Suprapubic skin (tissue), 4 donors: ENCODE data around the gene MARK3. TPM values are rescaled to one million over a fixed set of nuclear protein-coding genes. Genes with fewer than 3 reads are reported as not detected.
A peak's percentile ranks its signal among the peaks of the same experiment; 100 is the strongest.

Experiments
- DNase-seq, 2 donors: peaks; one replicate each; pipeline ENCODE4 v3.0.0-alpha.2; 2019; ENCODE audit warnings: low spot score in 2 of 2
- H3K27ac ChIP-seq: fragments of 200-600 bp; sonication (generic); one replicate; pipeline ENCODE4 v1.5.1; 2019
- H3K27me3 ChIP-seq: fragments of 200-600 bp; sonication (generic); one replicate; pipeline ENCODE4 v1.5.1; 2019
- H3K36me3 ChIP-seq: fragments of 200-600 bp; sonication (generic); one replicate; pipeline ENCODE4 v1.5.1; 2019
- H3K4me1 ChIP-seq: fragments of 200-600 bp; sonication (generic); one replicate; pipeline ENCODE4 v1.5.1; 2019
- H3K4me3 ChIP-seq: fragments of 200-600 bp; sonication (generic); one replicate; pipeline ENCODE4 v1.5.1; 2019; ENCODE audit warnings: mild to moderate bottlenecking
- H3K9me3 ChIP-seq: fragments of 200-600 bp; sonication (generic); one replicate; pipeline ENCODE4 v1.5.1; 2019
- CTCF ChIP-seq, 2 donors: fragments of 200-600 bp in 1 of 2; fragments of 450-650 bp in 1 of 2; sonication (generic) in 1 of 2; IDR thresholded peaks; one replicate each; pipeline ENCODE4 v1.5.1; 2016 to 2019; ENCODE audit warnings: antibody characterized with exemption in 2 of 2, mild to moderate bottlenecking in 1 of 2, moderate library complexity in 1 of 2
- EP300 ChIP-seq: sonication (generic); formaldehyde crosslinking; IDR thresholded peaks from one replicate; pipeline ENCODE4 v1.6.1; 2017; ENCODE audit warnings: antibody characterized with exemption
- POLR2A ChIP-seq, 2 donors: fragments of 450-650 bp; IDR thresholded peaks; one replicate each; pipeline ENCODE4 v1.6.1; 2017; ENCODE audit warnings: antibody characterized with exemption in 2 of 2, mild to moderate bottlenecking in 2 of 2, moderate library complexity in 2 of 2
- POLR2AphosphoS5 ChIP-seq, 3 donors: sonication (generic); formaldehyde crosslinking; IDR thresholded peaks; one replicate each; pipeline ENCODE4 v1.6.1; 2017; ENCODE audit warnings: antibody characterized with exemption in 3 of 3
- WGBS: methylation state at CpG from one replicate; pipeline ENCODE4 v1.1.5; 2018; 5-methylcytosine and 5-hydroxymethylcytosine counted together
- total RNA-seq, 4 donors: library from RNA; depleted of rRNA; stranded (reverse); fragments of >200 nt; gene quantifications; one replicate each; pipeline ENCODE4 v1.1.0, GENCODE V29; 2016

MARK3 gene
- total RNA-seq, 4 donors from 2014 or later, result 44.6 to 95.2 (median 57.2) TPM

- Histone ChIP-seq H3K4me1 (peaks cover 11% of the 10 kb centered on the region), H3K36me3 (peaks cover 57% of the 10 kb centered on the region), H3K9me3 (no peaks in the 10 kb centered on the region), H3K4me3 (no peak overlapping the region), H3K27me3 (no peaks in the 10 kb centered on the region), H3K27ac (no peak overlapping the region)
- no peak for TF ChIP-seq EP300
- TF ChIP-seq POLR2AphosphoS5 (IDR thresholded peaks at IDR 0.05), result no peak
- no peak for TF ChIP-seq POLR2A (IDR thresholded peaks at IDR 0.05)
- TF ChIP-seq CTCF (IDR thresholded peaks at IDR 0.05), result no peak
- 78% methylated on average over 9 of the region's 9 CpGs for WGBS
- peak; percentile 22 to 29 for DNase-seq
Measured at GRCh38 chr14:103501921-103502669, 116.9 kb downstream of the MARK3 start.

- Histone ChIP-seq H3K27me3 (no peaks in the 10 kb centered on the region), H3K36me3 (peaks cover 61% of the 10 kb centered on the region), H3K27ac (no peak overlapping the region), H3K4me3 (no peak overlapping the region), H3K9me3 (no peaks in the 10 kb centered on the region), H3K4me1 (peaks cover 11% of the 10 kb centered on the region)
- WGBS, result 96% methylated on average over 18 of the region's 18 CpGs
- no peak for TF ChIP-seq POLR2AphosphoS5 (IDR thresholded peaks at IDR 0.05)
- no peak for TF ChIP-seq CTCF (IDR thresholded peaks at IDR 0.05)
- no peak for TF ChIP-seq POLR2A (IDR thresholded peaks at IDR 0.05)
- no peak for TF ChIP-seq EP300
- peak; percentile 28 to 35 for DNase-seq
Measured at GRCh38 chr14:103502877-103503276, 117.7 kb downstream of the MARK3 start.

- peak; percentile 40 to 75 for DNase-seq
- Histone ChIP-seq H3K36me3 (peaks cover 65% of the 10 kb centered on the region), H3K4me1 (peaks cover 11% of the 10 kb centered on the region), H3K27ac (no peak overlapping the region), H3K9me3 (no peaks in the 10 kb centered on the region), H3K4me3 (no peak overlapping the region), H3K27me3 (no peaks in the 10 kb centered on the region)
- WGBS, result 93% methylated on average over 12 of the region's 12 CpGs
- no peak for TF ChIP-seq EP300
- TF ChIP-seq POLR2AphosphoS5 (IDR thresholded peaks at IDR 0.05), result no peak
- no peak for TF ChIP-seq POLR2A (IDR thresholded peaks at IDR 0.05)
- no peak for TF ChIP-seq CTCF (IDR thresholded peaks at IDR 0.05)
Measured at GRCh38 chr14:103503296-103503695, 118.1 kb downstream of the MARK3 start.

GRCh38 chr14:103504991-103505565 lies 119.9 kb downstream of the MARK3 start:
- Histone ChIP-seq H3K27ac (no peak overlapping the region), H3K9me3 (no peaks in the 10 kb centered on the region), H3K4me1 (peaks cover 7% of the 10 kb centered on the region), H3K4me3 (no peak overlapping the region), H3K27me3 (no peaks in the 10 kb centered on the region), H3K36me3 (peaks cover 61% of the 10 kb centered on the region)
- peak; percentile 30 to 64 for DNase-seq
- WGBS, result 84% methylated on average over 8 of the region's 8 CpGs
- no peak for TF ChIP-seq POLR2AphosphoS5 (IDR thresholded peaks at IDR 0.05)
- no peak for TF ChIP-seq CTCF (IDR thresholded peaks at IDR 0.05)
- TF ChIP-seq EP300, result no peak
- TF ChIP-seq POLR2A (IDR thresholded peaks at IDR 0.05), result no peak

GRCh38 chr14:103507751-103508150 lies 122.5 kb downstream of the MARK3 start:
- Histone ChIP-seq H3K9me3 (no peaks in the 10 kb centered on the region), H3K27ac (no peak overlapping the region), H3K4me3 (no peak overlapping the region), H3K36me3 (peaks cover 53% of the 10 kb centered on the region), H3K4me1 (peaks cover 6% of the 10 kb centered on the region), H3K27me3 (no peaks in the 10 kb centered on the region)
- 73% methylated on average over 3 of the region's 3 CpGs for WGBS
- TF ChIP-seq POLR2A (IDR thresholded peaks at IDR 0.05), result no peak
- TF ChIP-seq POLR2AphosphoS5 (IDR thresholded peaks at IDR 0.05), result no peak
- no peak for TF ChIP-seq EP300
- no peak for TF ChIP-seq CTCF (IDR thresholded peaks at IDR 0.05)
- DNase-seq, result peak in 1 of 2 donors; percentile 24
